GM03348 (cell line): ENCODE results near the gene STAT5B.
A peak's percentile ranks its signal among the peaks of the same experiment; 100 is the strongest.
"Not testable (repeated sequence)": the region's sequence is repeated elsewhere in the genome, so short reads cannot be mapped to it uniquely, and the experiment has no call there.

Experiments used
- DNase-seq: peaks from one replicate; pipeline ENCODE4 v3.0.0; 2012; ENCODE audit warnings: low spot score

Gene STAT5B

DNA sequence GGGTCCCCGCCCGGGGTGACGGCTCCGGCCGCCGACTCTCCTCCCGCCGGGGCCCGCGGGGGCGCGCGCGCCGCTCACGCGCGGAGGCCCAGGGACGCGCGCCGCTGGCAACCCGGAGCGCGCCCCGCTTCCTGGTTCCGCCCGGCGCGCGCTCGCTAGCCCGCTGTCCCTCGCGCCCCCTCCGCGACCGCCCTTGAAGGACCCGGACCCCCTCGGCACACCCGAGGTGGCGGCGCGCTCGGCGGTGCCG, at the start of gene STAT5B:
STAT5B (minus strand) TSS at position 33 of the 250 bp plus-strand sequence. CDS start 44,264 bp downstream, outside the sequence.
- peak; percentile 96 for DNase-seq

DNA sequence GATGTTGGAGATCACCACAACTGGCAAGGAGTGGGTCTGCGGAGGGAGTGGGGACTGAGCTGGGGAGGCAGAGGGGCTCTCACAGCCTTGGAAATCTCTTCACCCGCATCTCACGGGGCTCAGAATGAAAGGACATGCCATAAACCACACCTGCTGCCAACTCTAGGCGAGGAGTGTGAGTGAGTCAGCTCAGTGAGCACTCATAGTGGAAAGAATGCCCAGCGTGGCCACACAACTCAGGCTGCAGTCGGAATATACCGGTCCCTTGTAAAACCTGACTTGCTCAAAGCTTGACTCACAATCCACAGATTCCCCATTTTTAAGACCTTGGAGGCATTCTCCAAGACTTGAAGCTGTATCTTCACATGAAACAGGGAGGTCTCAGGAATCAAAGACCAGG, 48.8 kb upstream of the STAT5B start:
- peak; percentile 81 for DNase-seq

DNA sequence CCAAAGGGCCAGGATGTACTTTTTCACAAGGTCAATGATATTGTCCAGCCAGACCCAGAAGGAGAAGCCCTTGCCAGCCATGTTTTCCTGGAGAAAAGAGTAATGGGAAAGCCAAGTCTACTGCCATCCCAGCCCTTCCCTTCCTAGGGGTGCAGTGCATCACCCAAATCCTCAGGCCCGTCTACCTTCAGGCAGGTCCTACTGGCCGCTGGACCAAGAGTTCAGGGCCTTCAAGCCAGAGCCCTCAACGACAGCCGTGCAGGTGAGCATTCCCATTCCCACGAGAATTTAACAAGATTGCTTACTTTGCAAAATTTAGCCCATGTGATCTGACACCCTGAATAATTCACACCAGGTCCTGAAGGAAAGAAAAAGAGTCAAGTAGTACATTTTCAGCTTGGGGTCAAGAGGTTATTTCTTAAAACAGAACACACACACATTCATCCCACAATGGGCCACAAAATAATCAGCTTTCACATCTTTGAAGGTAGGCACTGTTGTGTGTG, 47.1 kb upstream of the STAT5B start:
- no peak for DNase-seq

GRCh38 chr17:42322382-42323267, 46.4 kb upstream of the STAT5B start:
- DNase-seq = peak; percentile 92

- DNase-seq = no peak
Measured at GRCh38 chr17:42321555-42321954, 45.4 kb upstream of the STAT5B start.

- not testable (repeated sequence) for DNase-seq
Measured at GRCh38 chr17:42317967-42318366, 41.8 kb upstream of the STAT5B start.

- DNase-seq = no peak
Measured at GRCh38 chr17:42317266-42317845, 41.2 kb upstream of the STAT5B start.

GRCh38 chr17:42316755-42317154, 40.6 kb upstream of the STAT5B start:
- no peak for DNase-seq

- DNase-seq = no peak
Measured at GRCh38 chr17:42315402-42316156, 39.4 kb upstream of the STAT5B start.

DNA sequence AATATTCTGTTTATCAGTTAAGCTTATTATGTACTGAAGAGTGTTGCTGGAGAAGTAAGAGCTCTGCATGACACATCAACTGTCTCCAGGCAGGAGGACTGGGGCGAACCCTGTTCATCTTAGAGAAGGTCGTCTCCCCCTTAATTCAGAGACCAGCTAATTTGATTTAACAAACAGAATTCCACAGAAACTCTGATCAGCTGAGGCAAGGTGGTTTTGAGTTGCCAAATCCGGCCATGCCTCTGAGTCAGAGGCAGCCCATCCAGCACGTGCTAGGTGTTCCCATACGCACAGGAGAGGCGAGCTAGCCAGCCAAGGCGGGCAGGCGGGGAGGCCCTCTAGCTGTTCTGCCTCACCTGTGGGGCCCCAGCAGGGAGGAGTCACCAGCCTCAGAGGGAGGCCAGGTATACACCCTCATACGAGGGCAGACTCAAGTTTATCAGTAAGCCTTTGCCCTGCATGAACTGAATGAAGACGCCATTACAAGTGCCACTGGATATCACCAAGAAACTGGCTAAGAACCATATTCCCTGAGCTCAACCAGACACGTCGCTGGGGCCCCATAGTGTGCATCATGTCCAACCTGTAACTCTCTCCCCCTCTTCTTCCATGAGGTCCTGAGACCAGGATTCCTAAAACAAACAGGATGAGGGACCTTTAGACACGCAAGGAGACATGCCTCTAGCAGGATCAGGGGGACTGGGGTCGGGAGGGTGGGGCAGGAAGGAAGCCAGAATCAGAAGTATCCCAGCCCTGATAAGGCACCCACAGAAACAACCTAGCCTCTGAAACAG, 37.8 kb upstream of the STAT5B start:
- DNase-seq = no peak

DNA sequence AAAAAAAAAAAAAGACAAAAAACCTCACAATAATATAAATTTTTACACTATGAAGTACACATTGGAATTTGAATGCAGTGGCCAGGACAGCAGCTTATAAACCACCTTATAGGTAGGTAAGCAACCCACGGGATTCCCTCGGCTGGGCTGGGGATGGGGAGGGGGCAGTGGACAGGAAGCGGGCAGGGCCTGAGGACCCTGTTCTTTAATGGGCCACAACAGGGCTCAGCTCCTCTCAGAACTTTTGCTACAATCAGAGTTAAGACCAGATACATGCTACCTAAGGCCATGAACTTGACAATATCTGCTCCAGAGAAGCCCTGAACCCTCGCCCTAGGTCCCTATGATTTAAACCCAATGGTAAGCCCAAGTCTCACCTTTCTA, 37.2 kb upstream of the STAT5B start:
- DNase-seq = no peak

GRCh38 chr17:42312285-42313130, 36.3 kb upstream of the STAT5B start:
- peak; percentile 87 for DNase-seq

DNA sequence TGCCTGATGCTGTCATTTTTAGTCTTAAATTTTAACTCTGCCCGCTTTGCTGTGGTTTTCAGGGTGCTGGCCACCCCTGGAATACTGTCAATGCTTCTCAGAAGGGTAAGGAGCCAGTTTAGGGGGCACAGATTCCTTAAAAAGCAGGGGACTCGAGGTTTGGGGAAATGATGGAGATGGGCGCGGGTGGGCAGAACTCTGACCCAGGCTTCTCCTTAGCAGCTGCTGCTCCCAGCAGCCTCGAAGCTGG, 35.8 kb upstream of the STAT5B start:
- no peak for DNase-seq

DNA sequence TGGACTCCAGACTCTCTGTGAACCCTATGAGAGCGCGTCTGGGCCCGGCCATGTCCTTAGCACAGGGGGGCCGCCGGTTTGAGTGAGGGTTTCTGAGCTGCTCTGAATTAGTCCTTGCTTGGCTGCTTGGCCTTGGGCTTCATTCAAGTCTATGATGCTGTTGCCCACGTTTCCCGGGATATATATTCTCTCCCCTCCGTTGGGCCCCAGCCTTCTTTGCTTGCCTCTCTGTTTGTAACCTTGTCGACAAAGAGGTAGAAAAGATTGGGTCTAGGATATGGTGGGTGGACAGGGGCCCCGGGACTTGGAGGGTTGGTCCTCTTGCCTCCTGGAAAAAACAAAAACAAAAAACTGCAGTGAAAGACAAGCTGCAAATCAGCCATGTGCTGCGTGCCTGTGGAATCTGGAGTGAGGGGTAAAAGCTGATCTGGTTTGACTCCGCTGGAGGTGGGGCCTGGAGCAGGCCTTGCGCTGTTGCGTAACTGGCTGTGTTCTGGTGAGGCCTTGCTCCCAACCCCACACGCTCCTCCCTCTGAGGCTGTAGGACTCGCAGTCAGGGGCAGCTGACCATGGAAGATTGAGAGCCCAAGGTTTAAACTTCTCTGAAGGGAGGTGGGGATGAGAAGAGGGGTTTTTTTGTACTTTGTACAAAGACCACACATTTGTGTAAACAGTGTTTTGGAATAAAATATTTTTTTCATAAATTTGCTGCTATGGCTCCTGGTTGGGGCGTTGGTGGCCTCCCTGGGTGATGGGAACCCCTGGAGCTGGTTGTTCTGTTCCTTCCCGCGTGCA, 35.2 kb upstream of the STAT5B start:
- DNase-seq = peak; percentile 95

DNA sequence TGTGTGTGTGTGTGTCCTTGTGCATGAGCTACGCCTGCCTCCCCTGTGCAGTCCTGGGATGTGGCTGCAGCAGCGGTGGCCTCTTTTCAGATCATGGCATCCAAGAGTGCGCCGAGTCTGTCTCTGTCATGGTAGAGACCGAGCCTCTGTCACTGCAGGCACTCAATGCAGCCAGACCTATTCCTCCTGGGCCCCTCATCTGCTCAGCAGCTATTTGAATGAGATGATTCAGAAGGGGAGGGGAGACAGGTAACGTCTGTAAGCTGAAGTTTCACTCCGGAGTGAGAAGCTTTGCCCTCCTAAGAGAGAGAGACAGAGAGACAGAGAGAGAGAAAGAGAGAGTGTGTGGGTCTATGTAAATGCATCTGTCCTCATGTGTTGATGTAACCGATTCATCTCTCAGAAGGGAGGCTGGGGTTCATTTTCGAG, 34.6 kb upstream of the STAT5B start:
- DNase-seq = no peak

GRCh38 chr17:42309986-42310786, 34.0 kb upstream of the STAT5B start:
- DNase-seq = no peak

- no peak for DNase-seq
Measured at GRCh38 chr17:42309142-42309541, 33.0 kb upstream of the STAT5B start.

GRCh38 chr17:42308446-42308845, 32.3 kb upstream of the STAT5B start:
- DNase-seq = no peak

- no peak for DNase-seq
Measured at GRCh38 chr17:42307362-42307927, 31.3 kb upstream of the STAT5B start.

GRCh38 chr17:42306385-42306667, 30.1 kb upstream of the STAT5B start:
- no peak for DNase-seq
